Fibroblast of skin of back (primary cell): ENCODE data around the gene LMAN2L.

Source experiments
- DNase-seq: peaks from one replicate; pipeline ENCODE4 v3.0.0-alpha.2; 2013

Gene LMAN2L

GRCh38 chr2:96760036-96760985 lies 20.4 kb upstream of the LMAN2L start, which contains the start of gene CNNM4:
CNNM4 (plus strand) TSS chr2:96760902; CDS start chr2:96761000, 98 bp downstream.
- peak; percentile 91 for DNase-seq

DNA sequence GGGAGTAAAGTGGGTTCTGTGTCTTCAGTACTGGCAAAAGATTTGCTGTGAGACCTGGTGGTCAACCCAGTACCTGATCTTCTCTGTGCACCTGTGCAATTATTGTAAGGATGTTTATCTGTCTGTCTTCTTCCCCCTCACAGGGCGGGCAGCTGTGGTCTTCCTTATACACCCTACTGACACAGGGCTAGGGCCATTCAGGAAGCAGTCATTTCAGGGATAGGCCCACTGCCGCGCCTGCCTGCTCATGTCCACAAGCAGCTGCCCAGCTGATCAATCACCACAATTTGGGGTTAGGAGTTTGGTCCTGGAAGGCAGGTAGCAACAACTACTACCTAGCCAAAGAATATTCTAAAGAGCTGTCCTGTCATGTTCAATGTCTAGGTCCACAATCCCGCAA lies 19.7 kb upstream of the LMAN2L start:
- DNase-seq: no peak

- no peak for DNase-seq
These were observed 19.1 kb upstream of the LMAN2L start for GRCh38 chr2:96758987-96759386.

GRCh38 chr2:96757477-96757860 lies 17.6 kb upstream of the LMAN2L start:
- DNase-seq: no peak

- DNase-seq: no peak
These were observed 17.1 kb upstream of the LMAN2L start for GRCh38 chr2:96756788-96757476.

DNA sequence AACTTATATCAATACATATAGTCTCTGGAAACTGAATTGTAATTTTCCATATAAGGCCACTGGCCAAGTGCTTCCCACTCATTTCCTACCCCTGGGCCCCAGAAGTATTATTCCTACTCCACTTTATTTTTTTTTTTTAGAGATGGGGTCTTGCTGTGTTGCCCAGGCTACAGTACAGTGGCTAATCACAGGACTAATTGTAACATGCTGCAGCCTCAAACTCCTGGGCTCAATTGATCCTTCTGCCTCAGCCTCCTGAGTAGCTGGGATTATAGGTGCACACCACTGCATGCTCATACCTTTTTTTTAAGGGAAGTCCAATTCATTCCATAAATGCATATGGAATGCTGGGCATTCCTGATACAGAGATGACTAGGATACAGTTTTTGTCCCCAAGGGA lies 14.5 kb upstream of the LMAN2L start:
- peak; percentile 49 for DNase-seq

DNA sequence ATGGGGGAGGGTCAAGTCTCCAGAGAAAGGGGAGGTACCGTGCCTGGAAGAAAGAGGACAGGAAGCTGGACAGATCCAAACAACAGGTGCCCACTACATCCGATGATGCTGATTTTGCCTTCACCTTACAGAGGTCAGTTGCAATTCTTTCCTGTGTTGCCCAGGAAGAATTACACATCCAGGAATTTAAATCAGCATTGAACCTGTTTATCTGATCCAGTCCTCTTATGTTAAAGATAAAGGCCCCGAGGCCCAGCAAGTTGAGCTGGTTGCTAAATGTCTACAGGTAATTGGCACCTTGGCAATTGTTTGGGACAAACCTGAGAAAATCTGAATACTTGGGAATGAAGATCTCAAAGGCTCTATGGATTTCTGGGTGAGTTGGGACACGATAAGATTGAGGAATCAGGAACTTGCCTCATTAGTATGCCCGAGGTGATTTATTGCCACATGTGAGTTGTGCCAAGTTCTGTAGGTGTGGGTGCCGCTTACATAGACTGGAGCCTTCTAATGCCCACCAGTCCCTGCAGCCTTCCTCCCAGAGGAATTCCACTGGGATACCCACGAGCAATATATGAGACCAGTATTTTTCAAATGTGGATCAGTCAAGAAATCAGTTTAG lies 13.9 kb upstream of the LMAN2L start:
- no peak for DNase-seq

GRCh38 chr2:96751800-96752199 lies 11.9 kb upstream of the LMAN2L start:
- no peak for DNase-seq

- DNase-seq: no peak
These were observed 7.3 kb upstream of the LMAN2L start for GRCh38 chr2:96747061-96747617.

DNA sequence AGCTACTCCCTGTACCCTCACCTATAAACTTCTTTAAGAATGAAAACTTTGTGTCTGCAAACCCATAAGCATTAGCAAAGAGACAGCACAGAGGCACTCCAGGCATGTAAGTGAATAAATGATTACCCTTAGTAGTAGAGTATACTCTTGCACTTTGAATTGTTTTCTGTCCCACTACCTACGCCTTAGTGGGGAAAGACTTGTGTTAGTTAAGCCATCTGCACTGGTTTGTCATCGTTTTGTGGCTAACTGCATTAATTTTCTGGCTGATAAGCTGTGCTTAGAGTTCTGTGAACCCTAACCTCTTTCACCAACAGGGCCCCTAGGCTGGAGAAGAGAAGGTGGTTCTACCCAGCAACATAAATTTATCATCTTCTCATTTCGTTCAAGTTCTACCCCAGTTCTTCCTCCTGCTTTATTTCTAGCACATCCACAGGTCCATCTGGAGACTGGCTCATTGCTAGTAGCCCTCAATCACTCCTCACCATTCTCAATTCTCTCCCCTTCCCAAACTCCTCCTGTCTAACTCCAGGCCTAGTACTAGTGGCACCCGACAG lies 710 bp downstream of the LMAN2L start:
- no peak for DNase-seq

GRCh38 chr2:96737831-96738230 lies 2.0 kb downstream of the LMAN2L start:
- no peak for DNase-seq

DNA sequence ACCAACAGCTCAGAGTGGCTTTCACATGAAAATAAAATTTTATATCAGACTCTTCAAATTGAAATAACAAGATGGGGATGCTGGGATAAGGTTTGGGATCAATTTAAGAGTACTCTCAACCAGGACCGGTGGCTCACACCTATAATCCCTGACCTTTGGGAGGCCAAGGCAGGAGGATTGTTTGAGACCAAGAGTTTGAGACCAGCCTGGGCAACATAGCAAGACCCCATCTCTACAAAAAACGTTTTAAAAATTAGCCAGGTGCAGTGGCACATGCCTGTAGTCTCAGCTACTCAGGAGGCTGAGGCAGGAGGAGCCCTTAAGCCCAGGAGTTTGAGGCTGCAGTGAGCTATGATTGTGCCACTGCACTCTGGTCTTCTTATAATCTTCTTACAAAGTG lies 2.6 kb downstream of the LMAN2L start:
- no peak for DNase-seq

DNA sequence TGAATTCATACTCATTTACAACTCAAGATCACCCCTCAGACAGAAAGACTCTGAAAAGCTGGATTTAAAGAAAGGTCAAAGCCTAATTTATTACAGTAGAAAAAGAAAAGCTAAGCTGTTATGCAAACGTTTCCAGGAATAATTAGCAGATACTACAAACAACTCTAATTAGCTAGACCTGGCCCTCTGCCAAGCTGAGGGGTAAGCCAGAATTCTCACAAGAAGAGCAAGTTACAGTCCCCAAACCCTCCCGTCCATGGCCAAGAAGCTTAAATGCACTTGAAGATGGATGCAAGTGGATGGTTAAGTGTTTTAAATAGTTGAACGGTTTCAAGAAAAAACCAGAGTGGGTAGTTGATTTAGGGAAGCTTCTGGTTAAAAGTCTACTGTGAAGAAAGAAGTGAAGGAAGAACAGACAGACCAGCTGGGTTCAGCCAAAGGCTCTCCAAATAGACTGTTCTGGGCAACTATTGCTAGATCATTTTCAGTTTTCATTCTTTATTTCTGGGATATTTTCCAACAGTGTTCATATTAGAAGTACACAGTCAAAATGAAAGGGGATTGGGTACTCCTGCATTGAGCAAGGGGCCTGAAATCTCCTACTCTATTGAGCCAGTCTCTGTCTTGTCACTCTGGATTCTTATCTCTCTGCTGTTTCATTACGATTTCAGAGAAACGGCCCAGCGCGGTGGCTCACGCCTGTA lies 4.8 kb downstream of the LMAN2L start:
- DNase-seq: no peak

DNA sequence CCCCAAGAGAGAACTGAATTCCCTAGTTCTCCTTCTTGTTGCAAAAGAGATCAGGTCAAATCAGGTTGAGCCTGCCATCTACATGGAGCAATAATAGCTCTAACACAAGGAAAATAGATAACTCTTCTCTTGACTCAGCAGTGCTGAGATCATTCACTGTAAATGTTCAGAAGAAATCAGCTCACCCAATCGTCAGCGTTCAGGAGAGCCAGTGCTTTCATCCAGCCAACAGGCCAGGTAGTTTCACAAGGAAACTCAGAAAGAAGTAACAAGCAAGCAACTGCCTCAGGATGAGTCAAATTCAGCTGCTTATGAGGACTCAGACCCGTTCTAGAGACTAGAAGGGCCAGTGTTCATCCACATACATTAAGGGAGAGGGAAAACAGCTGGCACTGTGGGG lies 5.9 kb downstream of the LMAN2L start:
- DNase-seq: no peak

DNA sequence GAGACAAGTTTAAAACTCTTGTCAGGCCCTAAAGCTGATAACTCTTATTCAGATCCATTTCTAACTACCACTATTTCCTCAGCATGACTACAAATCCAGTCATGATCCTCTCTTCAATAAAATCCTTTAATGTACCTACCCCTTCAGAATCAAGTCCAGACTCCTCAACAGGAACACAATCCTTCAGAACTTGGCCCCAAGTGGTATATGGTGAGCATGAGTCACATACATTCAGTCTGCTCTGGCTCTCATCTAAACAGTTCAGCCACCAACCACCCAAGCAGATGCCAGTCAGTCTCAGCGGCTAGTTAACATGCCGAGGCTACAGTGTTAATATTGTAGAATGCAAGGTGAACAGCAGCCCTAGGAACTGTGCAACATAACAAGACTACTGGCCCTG lies 9.7 kb downstream of the LMAN2L start:
- peak; percentile 6 for DNase-seq

- peak; percentile 8 for DNase-seq
These were observed 10.1 kb downstream of the LMAN2L start for GRCh38 chr2:96729748-96730147.

DNA sequence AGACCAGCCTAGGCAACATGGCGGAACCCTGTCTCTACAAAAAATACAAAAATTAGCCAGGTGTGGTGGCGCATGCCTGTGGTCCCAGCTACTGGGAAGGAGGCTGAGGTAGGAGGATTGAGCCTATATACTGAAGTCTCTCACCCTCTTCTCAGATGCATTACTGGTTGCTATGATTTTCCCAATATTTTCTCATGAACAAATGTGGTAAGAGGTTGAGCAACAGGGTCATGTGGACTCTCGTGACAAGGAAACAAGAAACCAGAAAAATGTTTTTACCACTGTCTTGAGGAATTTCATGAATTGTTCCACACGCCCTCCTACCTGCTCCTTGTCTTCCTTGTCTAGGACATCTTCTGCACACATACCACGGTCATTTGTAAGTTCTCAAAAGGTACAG lies 12.4 kb downstream of the LMAN2L start:
- no peak for DNase-seq

DNA sequence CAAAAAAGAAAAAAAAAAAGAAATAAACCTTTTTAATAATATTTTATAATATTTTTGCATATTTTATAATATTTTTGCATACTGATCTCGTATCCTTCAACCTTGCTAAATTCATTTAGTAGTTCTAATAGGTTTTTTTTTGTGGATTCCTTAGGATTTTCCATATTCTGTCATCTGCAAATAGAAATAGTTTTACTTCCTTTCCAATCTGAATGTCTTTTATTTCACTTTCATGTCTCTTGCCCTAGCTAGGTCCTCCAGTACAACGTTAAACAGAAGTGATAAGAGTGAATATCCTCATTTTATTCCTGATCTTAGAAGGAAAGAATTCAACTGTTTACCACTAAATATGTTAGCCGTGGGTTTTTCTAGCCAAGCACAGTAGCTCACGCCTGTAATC lies 13.7 kb downstream of the LMAN2L start:
- DNase-seq: no peak

- DNase-seq: no peak
These were observed 23.5 kb downstream of the LMAN2L start for GRCh38 chr2:96716388-96716787.

DNA sequence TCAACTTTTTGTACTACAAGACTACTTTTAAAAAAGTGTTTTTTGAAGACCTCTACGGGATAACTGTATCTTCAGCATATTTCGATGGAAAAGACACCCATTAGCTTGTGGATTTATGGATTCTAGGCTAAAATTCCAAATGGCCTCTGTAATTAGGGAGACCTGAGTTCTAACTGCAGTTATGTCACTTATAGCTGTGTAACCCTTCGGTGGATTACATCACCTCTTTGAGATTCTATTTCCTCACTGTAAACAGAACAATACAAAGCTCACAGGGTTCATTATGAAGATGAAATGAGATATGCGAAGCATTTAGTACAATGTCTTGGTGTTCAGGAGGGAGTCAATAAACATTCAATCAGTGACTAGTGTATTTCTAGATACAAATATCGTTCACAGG lies 24.2 kb downstream of the LMAN2L start:
- DNase-seq: peak; percentile 18

GRCh38 chr2:96710985-96711384 lies 28.9 kb downstream of the LMAN2L start:
- DNase-seq: no peak
